ENCODE measurements around the gene PKN2. TPM values are rescaled to one million over a fixed set of nuclear protein-coding genes. Genes with fewer than 3 reads are reported as not detected.

Gene PKN2
- total RNA-seq, 1 experiment from 2014 or later: 33.4 TPM

GRCh38 chr1:88661188-88661587 is 22.9 kb upstream of the PKN2 start:
- H3K27ac Mint-ChIP-seq (ENCODE audit: unreplicated experiment): no peak overlapping the region
- no peak overlapping the region for H3K4me3 Mint-ChIP-seq (ENCODE audit: unreplicated experiment)
- ChIA-PET CTCF (no interaction called here), POLR2A (no interaction called here)
- H3K4me3 ChIP-seq (ENCODE audit: low read depth, low read length): no peak overlapping the region
- TF ChIP-seq CTCF (IDR thresholded peaks at IDR 0.05; ENCODE audit: insufficient read depth in 1 of 2, low read depth in 1 of 2, low read length in 1 of 2, severe bottlenecking in 1 of 2, unreplicated experiment in 1 of 2): no peak
- H3K27me3 ChIP-seq (replicated peaks; ENCODE audit: control insufficient read depth, insufficient read depth, low read length): no peaks in the 10 kb centered on the region
- no peaks in the 10 kb centered on the region for H3K9me3 ChIP-seq
- no peaks in the 10 kb centered on the region for H3K36me3 Mint-ChIP-seq (ENCODE audit: insufficient read depth, unreplicated experiment)
- intact Hi-C loops (cut with micrococcal nuclease; ENCODE audit: unreplicated experiment): no loop called here
- BruUV-seq (replicated peaks): no TSS peak
- no peaks in the 10 kb centered on the region for H3K27me3 Mint-ChIP-seq (ENCODE audit: insufficient read depth, unreplicated experiment)
- no peaks in the 10 kb centered on the region for H3K9me3 Mint-ChIP-seq (ENCODE audit: unreplicated experiment)
- H3K4me1 Mint-ChIP-seq (ENCODE audit: low read depth, unreplicated experiment): no peaks in the 10 kb centered on the region
- no peak for DNase-seq
- no peaks in the 10 kb centered on the region for H3K36me3 ChIP-seq (ENCODE audit: control insufficient read depth, insufficient read depth, low read length)
- H3K4me1 ChIP-seq: no peaks in the 10 kb centered on the region

- no peaks in the 10 kb centered on the region for H3K36me3 Mint-ChIP-seq (ENCODE audit: insufficient read depth, unreplicated experiment)
- no peaks in the 10 kb centered on the region for H3K4me1 Mint-ChIP-seq (ENCODE audit: low read depth, unreplicated experiment)
Measured at GRCh38 chr1:88661951-88662699, 21.9 kb upstream of the PKN2 start.

GRCh38 chr1:88662723-88663122 is 21.4 kb upstream of the PKN2 start:
- Histone ChIP-seq H3K27me3 (replicated peaks; ENCODE audit: control insufficient read depth, insufficient read depth, low read length) (no peaks in the 10 kb centered on the region), H3K4me1 (no peaks in the 10 kb centered on the region), H3K4me3 (ENCODE audit: low read depth, low read length) (no peak overlapping the region), H3K36me3 (ENCODE audit: control insufficient read depth, insufficient read depth, low read length) (no peaks in the 10 kb centered on the region), H3K9me3 (no peaks in the 10 kb centered on the region)
- Mint-ChIP-seq H3K36me3 (ENCODE audit: insufficient read depth, unreplicated experiment) (no peaks in the 10 kb centered on the region), H3K4me1 (ENCODE audit: low read depth, unreplicated experiment) (no peaks in the 10 kb centered on the region), H3K9me3 (ENCODE audit: unreplicated experiment) (no peaks in the 10 kb centered on the region), H3K27me3 (ENCODE audit: insufficient read depth, unreplicated experiment) (no peaks in the 10 kb centered on the region), H3K27ac (ENCODE audit: unreplicated experiment) (no peak overlapping the region), H3K4me3 (ENCODE audit: unreplicated experiment) (no peak overlapping the region)
- POLR2A ChIA-PET: no interaction called here
- BruUV-seq (replicated peaks): no TSS peak
- no peak for DNase-seq
- intact Hi-C loops (cut with micrococcal nuclease; ENCODE audit: unreplicated experiment): no loop called here
- CTCF ChIA-PET: no interaction called here
- no peak for TF ChIP-seq CTCF (IDR thresholded peaks at IDR 0.05; ENCODE audit: insufficient read depth in 1 of 2, low read depth in 1 of 2, low read length in 1 of 2, severe bottlenecking in 1 of 2, unreplicated experiment in 1 of 2)

More at GRCh38 chr1:88661951-88662699, 21.9 kb upstream of the PKN2 start:
- H3K9me3 Mint-ChIP-seq (ENCODE audit: unreplicated experiment): no peaks in the 10 kb centered on the region
- ChIA-PET POLR2A (no interaction called here), CTCF (no interaction called here)
- no peak for TF ChIP-seq CTCF (IDR thresholded peaks at IDR 0.05; ENCODE audit: insufficient read depth in 1 of 2, low read depth in 1 of 2, low read length in 1 of 2, severe bottlenecking in 1 of 2, unreplicated experiment in 1 of 2)
- no peaks in the 10 kb centered on the region for H3K27me3 Mint-ChIP-seq (ENCODE audit: insufficient read depth, unreplicated experiment)
- H3K4me3 Mint-ChIP-seq (ENCODE audit: unreplicated experiment): no peak overlapping the region
- Histone ChIP-seq H3K36me3 (ENCODE audit: control insufficient read depth, insufficient read depth, low read length) (no peaks in the 10 kb centered on the region), H3K9me3 (no peaks in the 10 kb centered on the region), H3K4me1 (no peaks in the 10 kb centered on the region), H3K4me3 (ENCODE audit: low read depth, low read length) (no peak overlapping the region), H3K27me3 (replicated peaks; ENCODE audit: control insufficient read depth, insufficient read depth, low read length) (no peaks in the 10 kb centered on the region)
- intact Hi-C loops (cut with micrococcal nuclease; ENCODE audit: unreplicated experiment): no loop called here
- BruUV-seq (replicated peaks): no TSS peak
- DNase-seq: no peak
- no peak overlapping the region for H3K27ac Mint-ChIP-seq (ENCODE audit: unreplicated experiment)
